IPS-18c (cell line): ENCODE measurements around the gene ZNF2.
"Not testable (repeated sequence)": the region's sequence is repeated elsewhere in the genome, so short reads cannot be mapped to it uniquely, and the experiment has no call there.

Source experiments
- H3K4me3 ChIP-seq: 2 replicates; pipeline ENCODE4 v1.7.0; 2013; ENCODE audit warnings: low read depth, mild to moderate bottlenecking, low read length, moderate library complexity; ENCODE audit not compliant: insufficient read depth
- H3K9me3 ChIP-seq: one replicate; pipeline ENCODE4 v1.6.1; 2013; ENCODE audit warnings: mild to moderate bottlenecking, low read length, moderate library complexity; ENCODE audit not compliant: control insufficient read depth, insufficient read depth

ZNF2 gene

DNA sequence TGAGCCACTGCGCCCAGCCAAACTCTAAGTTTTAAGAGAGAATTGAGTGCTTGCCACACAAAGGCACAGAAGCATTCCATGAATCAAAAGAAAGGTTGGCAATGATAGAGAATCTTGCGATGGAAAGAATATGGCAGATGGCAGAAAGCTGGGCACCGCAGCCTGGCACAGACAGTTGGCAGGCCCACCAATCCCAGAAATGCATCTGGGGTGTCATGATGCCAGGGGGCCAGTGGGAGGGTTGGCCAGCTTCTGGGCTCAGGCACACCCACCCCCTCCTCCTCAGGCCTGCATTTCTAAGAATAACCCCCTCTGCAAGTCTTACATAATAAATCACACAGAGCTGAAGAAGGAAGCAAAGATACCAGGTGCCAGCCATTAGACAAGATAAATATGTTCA lies 19.6 kb downstream of the ZNF2 start:
- peaks cover 2% of the 10 kb centered on the region for H3K9me3 ChIP-seq

DNA sequence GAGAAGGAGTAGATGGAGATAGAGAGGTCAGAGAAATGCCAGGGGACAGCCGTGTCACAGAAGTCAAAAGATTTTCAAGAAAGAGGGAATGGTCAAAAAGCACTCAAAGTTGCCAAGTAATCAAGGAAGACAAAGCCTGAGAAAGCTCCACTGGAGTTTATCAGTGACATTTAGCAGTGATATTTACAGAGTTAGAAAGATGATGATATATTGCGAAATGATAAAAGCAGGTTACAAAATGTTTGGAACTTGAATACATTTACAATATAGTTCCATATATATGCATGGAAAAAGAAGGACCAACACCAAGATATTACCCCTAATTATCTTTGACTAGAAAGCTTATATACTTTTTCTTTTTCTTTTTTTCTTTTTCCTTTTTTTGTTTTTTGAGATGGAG lies 20.4 kb downstream of the ZNF2 start:
- H3K9me3 ChIP-seq: peaks cover 2% of the 10 kb centered on the region
- no peak overlapping the region for H3K4me3 ChIP-seq

More for the DNA sequence above, 19.6 kb downstream of the ZNF2 start:
- H3K4me3 ChIP-seq: no peak overlapping the region

DNA sequence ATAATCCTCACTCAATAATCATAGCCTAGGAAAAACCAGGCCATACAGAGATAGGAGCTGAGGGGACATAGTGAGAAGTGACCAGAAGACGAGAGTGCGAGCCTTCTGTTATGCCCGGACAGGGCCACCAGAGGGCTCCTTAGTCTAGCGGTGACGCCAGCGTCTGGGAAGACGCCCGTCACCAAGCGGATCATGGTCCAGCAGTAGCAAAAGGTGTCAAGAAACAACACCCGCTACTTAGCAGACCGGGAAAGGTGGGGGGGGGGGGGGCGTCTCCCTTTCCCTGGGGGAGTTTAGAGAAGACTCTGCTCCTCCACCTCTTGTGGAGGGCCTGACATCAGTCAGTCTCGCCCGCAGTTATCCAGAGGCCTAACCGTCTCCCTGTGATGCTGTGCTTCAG lies 27.3 kb downstream of the ZNF2 start:
- not testable (repeated sequence) for H3K4me3 ChIP-seq, H3K9me3 ChIP-seq

DNA sequence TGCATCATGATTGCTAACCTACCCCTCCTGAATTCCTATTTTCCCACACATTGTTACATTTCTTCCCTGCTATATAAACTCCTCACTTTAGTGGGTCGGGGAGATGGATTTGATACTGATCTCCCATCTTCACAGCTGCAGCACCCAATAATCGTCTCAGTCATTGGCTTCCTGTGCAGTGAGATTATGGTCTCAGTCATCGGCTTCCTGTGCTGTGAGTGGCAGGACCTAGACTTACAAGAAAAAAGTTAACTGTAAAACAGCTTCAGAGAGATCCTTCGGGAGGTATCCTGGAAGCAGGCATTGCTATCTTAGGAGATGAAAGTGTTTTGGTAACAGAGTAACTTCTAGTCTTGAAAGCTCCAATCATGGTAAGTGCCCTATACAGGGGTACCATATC lies 38.3 kb downstream of the ZNF2 start:
- no peak overlapping the region for H3K4me3 ChIP-seq
- H3K9me3 ChIP-seq: no peaks in the 10 kb centered on the region

DNA sequence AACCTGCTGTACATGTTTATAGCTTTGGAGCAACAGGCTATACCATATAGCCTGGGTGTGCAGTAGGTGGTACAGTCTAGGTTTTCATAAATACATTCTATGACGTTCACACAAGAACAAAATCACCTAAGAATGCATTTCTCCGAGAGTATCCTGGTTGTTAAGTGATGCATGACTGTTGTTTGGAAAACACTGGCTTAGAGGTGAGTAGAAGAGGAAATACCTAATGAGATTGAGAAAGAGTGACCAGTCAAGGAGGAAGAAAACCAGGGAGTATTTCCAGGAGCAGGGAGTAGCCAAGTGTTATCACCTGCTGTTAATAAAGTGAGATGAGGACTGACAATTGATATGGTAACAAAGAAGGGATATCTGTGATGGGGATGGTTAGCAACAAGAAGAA lies 38.8 kb downstream of the ZNF2 start:
- H3K9me3 ChIP-seq: peaks cover 2% of the 10 kb centered on the region
- no peak overlapping the region for H3K4me3 ChIP-seq

DNA sequence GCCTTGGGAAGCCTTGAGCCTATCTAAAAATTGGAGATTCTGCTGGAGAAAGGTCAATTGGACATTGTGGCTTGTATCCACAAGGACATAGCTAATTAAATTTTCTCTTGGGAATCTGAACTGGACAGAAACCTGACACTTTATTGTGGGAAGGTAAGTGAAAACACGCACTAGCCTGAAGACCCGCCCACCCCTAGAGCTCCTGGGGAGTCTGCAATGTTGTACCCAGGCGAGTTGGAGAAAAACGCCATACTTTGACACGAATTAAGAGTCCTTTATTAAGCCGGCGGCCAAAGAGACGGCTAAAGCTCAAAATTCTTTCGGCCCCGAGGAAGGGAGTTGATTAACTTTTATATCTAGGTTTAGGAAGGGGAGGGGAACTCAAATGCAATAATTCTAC lies 40.5 kb downstream of the ZNF2 start:
- Histone ChIP-seq H3K9me3 (peaks cover 3% of the 10 kb centered on the region), H3K4me3 (peak overlapping the region; percentile 41; the same call in 1 of the 2 replicates)

DNA sequence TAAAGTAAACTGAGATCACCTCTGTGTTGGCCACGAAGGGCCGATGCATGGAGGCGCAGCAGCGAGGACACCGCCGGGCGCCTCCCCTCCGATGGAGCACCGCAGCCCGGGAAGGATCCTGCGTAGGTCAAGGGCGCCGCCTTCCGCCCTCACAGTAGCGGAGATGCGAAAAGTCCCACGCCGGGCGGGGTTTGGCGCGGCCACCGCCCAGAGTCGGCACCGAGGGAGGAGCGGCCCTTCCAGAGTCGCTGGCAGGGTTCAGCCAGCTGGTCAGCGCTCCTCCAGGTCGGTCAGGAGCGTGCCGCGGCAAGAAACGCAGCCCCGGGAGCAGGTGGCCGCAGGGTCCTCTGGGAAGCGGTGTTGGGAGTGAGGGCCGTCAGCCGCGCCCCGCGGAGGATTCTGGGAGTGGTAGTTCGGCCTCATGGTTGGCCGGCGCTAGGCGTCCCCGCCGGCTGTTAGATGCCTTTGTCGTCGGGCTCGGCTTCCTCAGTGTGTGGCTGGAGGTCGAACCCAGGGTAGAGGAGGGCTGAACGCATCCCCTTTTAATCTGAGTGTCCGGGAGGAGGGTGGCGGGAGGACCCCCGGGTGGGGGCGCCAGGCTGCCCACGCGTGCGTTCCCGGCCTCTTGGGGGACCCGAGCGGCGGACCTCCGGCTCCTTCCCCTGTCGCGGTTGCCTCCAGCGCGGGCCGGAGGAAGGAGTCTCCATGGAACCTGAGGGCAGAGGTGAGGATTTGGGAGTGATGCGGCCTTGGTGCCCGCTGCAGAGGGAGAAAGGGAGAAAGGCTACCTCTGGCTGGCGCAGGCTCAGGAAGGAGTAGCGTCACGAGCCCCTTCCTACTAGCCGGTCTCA lies 41.7 kb downstream of the ZNF2 start, which contains the start of gene ZNF892:
TSS of gene ZNF892 (plus strand) at position 411 of the 851 bp plus-strand sequence. CDS start at position 706, 295 bp downstream.
- H3K4me3 ChIP-seq: peak within 1 kb of the TSS; percentile 71
- peaks cover 3% of the 10 kb centered on the region for H3K9me3 ChIP-seq

DNA sequence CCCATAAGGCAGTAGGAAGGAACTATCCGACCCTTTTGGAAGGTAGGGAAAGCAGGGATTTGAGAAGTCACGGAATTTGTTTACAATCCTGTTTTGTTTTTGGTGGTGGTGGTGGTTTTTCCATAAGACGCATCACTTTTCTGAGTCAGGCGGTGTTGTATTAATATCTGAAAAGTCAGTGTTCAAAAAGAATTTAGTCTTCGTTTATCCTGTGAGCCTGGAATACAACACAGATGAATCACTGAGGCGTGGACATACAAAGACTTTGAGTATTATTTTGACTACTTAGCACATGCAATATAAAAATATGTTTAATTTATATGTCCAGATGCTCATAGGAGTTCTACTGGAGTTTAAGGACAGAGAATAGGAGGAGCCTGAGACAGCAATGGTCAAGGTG lies 42.5 kb downstream of the ZNF2 start:
- Histone ChIP-seq H3K9me3 (peaks cover 7% of the 10 kb centered on the region), H3K4me3 (peak overlapping the region; percentile 71)

DNA sequence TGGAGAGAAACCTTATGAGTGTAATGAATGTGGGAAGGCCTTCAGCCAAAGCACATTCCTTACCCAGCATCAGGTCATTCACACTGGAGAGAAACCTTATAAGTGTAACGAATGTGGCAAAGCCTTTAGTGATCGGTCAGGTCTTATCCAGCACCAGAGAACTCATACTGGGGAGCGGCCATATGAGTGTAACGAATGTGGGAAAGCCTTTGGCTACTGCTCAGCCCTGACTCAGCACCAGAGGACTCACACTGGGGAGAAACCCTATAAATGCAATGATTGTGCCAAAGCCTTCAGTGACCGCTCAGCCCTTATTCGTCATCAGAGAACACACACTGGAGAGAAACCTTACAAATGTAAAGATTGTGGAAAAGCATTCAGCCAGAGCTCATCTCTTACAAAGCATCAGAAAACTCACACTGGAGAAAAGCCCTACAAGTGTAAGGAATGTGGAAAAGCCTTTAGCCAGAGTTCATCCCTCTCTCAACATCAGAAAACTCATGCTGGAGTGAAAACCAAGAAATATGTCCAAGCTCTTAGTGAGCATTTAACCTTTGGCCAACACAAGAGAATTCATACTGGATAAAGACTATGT lies 49.5 kb downstream of the ZNF2 start:
- no peak overlapping the region for H3K4me3 ChIP-seq

DNA sequence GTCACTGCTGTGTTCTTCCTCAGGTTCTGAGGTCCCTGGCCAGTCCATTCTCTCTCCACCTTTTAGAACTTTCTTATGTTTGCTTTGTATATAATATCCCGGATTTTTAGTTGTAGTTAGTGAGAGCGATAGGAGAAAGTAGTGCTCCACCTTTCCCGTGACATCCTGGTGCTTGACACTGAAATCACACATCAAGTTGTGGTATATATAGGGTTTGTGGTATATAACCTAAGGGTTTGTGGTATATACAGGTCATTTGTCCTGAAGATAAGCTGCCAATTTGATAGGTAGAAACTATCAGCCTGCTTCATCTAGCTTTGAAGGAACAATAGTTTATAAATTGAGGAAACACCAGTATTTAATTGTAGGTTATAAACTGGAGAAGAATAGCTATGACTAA lies 54.8 kb downstream of the ZNF2 start:
- Histone ChIP-seq H3K4me3 (no peak overlapping the region), H3K9me3 (peaks cover 10% of the 10 kb centered on the region)

More for the DNA sequence above, 49.5 kb downstream of the ZNF2 start:
- peaks cover 18% of the 10 kb centered on the region for H3K9me3 ChIP-seq

DNA sequence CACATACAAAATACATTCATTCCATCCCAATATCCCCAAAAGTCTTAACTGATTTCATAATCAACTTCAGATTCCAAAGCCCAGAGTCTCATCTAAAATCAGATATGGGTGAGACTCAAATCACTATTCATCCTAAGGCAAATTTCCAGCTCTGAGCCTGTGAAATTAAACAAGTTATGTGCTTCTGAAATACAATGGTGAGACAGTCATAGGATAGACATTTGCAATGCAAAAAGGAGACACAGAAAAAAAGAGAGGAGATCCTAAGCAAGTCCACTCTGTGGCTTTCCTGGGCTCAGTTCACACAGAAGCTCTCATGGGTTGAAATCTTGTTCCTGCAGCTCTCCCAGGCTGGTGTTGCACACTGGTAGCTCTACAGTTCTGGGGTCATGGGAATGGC lies 60.0 kb downstream of the ZNF2 start:
- Histone ChIP-seq H3K4me3 (no peak overlapping the region), H3K9me3 (peaks cover 3% of the 10 kb centered on the region)

DNA sequence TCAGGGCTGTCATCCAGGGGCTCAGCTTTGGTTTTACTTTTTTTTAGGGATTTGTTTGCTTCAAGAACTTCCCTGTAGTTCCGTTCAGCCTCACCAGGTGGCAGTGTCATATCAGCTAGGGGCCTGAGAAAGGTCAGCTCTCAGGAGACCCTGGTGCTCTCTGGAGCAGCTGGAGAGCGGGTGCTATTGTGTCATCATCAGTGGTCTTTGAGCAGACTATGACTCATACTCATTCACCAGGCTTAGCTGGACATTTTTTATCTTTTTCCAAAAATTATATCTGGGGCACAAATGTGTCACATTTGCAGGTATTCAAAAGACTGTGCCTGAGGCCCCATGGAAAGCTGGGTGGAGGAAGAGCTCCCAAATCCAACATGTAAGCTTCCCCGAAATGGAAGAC lies 66.1 kb downstream of the ZNF2 start:
- Histone ChIP-seq H3K9me3 (no peaks in the 10 kb centered on the region), H3K4me3 (no peak overlapping the region)

DNA sequence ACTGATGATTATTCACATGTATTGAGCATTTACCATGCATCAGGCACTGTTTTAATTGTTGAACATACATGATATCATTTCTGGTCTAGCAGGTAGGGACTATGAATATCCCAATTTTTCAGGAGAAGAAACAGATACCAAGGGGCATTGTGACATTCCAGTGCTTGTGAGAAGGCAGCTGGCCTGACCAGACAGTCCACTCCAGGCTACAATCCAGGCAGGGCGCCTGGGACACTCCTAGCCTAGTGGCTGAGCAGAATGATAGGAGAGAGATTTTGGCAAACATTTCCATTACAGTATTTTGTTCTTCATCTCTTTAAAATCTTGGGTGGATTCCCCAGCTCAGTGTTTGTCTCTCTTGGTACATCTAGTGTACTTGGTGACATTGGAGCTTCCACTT lies 66.6 kb downstream of the ZNF2 start:
- Histone ChIP-seq H3K4me3 (no peak overlapping the region), H3K9me3 (no peaks in the 10 kb centered on the region)
